Tibial nerve (tissue), 4 donors: ENCODE measurements around the gene PTPRD.

Experiments
- CTCF ChIP-seq, 5 experiments: fragments of 200-600 bp in 3 of 5; fragments of 450-650 bp in 2 of 5; sonication (generic) in 3 of 5; IDR thresholded peaks; one replicate each; pipeline ENCODE4 v1.5.1; 2016 to 2019; ENCODE audit warnings: antibody characterized with exemption in 5 of 5, mild to moderate bottlenecking in 3 of 5, moderate library complexity in 2 of 5
- EP300 ChIP-seq, 2 donors: sonication (generic); formaldehyde crosslinking; IDR thresholded peaks; one replicate each; pipeline ENCODE4 v1.6.1; 2017; ENCODE audit warnings: antibody characterized with exemption in 2 of 2, mild to moderate bottlenecking in 1 of 2
- POLR2A ChIP-seq, 2 donors: fragments of 450-650 bp; IDR thresholded peaks; one replicate each; pipeline ENCODE4 v1.6.1; 2017; ENCODE audit warnings: antibody characterized with exemption in 2 of 2, mild to moderate bottlenecking in 2 of 2, moderate library complexity in 2 of 2

- TF ChIP-seq CTCF (IDR thresholded peaks at IDR 0.05) (no peak), POLR2A (IDR thresholded peaks at IDR 0.05) (no peak), EP300 (IDR thresholded peaks at IDR 0.05) (no peak)
Observed at GRCh38 chr9:10661994-10662393, 49.2 kb upstream of the PTPRD start.
